Measurements from ENCODE around the gene MTF2.
A peak's percentile ranks its signal among the peaks of the same experiment; 100 is the strongest.
"Not testable (repeated sequence)": the region's sequence is repeated elsewhere in the genome, so short reads cannot be mapped to it uniquely, and the experiment has no call there.

MTF2 gene

GRCh38 chr1:93155335-93155734 is 76.3 kb downstream of the MTF2 start:
- Mint-ChIP-seq H3K9me3 (no peaks in the 10 kb centered on the region), H3K27me3 (no peaks in the 10 kb centered on the region), H3K4me1 (peaks cover 6% of the 10 kb centered on the region), H3K4me3 (no peak overlapping the region), H3K36me3 (ENCODE audit: insufficient read depth) (peaks cover 58% of the 10 kb centered on the region), H3K27ac (ENCODE audit: low read depth) (no peak overlapping the region)
- DNase-seq (ENCODE audit: low spot score in 2 of 2) (no peak), ATAC-seq (replicated peaks; ENCODE audit: extremely low read depth, poor library complexity, severe bottlenecking) (no peak)

DNA sequence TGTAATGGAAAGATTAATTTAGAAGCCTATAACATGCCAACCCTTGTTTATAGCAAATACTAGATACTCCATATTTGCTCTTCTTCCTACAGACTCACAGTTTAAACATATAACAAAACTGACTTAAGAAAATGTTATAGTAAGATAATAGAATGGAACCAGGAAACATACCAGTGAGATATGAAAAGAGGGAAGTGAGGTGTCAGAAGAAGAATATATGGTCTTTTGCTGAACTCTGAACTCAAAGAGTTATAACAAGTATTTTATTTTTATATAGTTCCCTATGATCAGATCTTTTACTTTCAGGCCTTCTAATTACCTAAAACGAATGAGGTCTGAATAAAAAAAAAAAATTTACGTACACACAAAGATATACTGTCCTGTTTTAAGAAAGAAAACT is 80.3 kb downstream of the MTF2 start:
- H3K27me3 Mint-ChIP-seq: no peaks in the 10 kb centered on the region
- no peak for ATAC-seq (replicated peaks; ENCODE audit: extremely low read depth, poor library complexity, severe bottlenecking)

DNA sequence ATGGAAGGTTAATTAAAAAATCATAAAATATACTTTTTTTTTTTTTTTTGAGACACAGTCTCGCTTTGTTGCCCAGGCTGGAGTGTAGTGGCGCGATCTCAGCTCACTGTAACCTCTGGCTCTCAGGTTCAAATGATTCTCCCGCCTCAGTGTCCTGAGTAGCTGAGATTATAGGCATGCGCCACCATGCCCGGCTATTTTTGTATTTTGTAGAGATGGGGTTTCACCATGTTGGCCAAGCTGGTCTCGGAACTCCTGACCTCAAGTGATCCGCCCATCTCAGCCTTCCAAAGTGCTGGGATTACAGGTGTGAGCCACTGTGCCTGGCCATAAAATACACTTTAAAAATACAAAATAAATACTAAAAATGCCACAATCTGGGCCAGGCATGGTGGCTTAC is 84.2 kb downstream of the MTF2 start:
- not testable (repeated sequence) for H3K27me3 Mint-ChIP-seq; H3K4me3 Mint-ChIP-seq; H3K9me3 Mint-ChIP-seq; DNase-seq (ENCODE audit: low spot score in 2 of 2); ATAC-seq (replicated peaks; ENCODE audit: extremely low read depth, poor library complexity, severe bottlenecking)
- Mint-ChIP-seq H3K27ac (ENCODE audit: low read depth) (peak overlapping the region; percentile 23), H3K36me3 (ENCODE audit: insufficient read depth) (peaks cover 23% of the 10 kb centered on the region), H3K4me1 (peaks cover 58% of the 10 kb centered on the region)

More for the DNA sequence above, 80.3 kb downstream of the MTF2 start:
- no peak overlapping the region for H3K27ac Mint-ChIP-seq (ENCODE audit: low read depth)
- H3K36me3 Mint-ChIP-seq (ENCODE audit: insufficient read depth): peaks cover 51% of the 10 kb centered on the region
- peaks cover 26% of the 10 kb centered on the region for H3K4me1 Mint-ChIP-seq
- H3K4me3 Mint-ChIP-seq: no peak overlapping the region
- DNase-seq (ENCODE audit: low spot score in 2 of 2): no peak
- no peaks in the 10 kb centered on the region for H3K9me3 Mint-ChIP-seq

- Mint-ChIP-seq H3K27me3 (no peaks in the 10 kb centered on the region), H3K4me1 (peaks cover 71% of the 10 kb centered on the region), H3K4me3 (no peak overlapping the region), H3K27ac (ENCODE audit: low read depth) (peak overlapping the region; percentile 75), H3K36me3 (ENCODE audit: insufficient read depth) (peaks cover 15% of the 10 kb centered on the region), H3K9me3 (no peaks in the 10 kb centered on the region)
- no peak for DNase-seq (ENCODE audit: low spot score in 2 of 2)
- no peak for ATAC-seq (replicated peaks; ENCODE audit: extremely low read depth, poor library complexity, severe bottlenecking)
These were observed 85.7 kb downstream of the MTF2 start for GRCh38 chr1:93164816-93165215.

DNA sequence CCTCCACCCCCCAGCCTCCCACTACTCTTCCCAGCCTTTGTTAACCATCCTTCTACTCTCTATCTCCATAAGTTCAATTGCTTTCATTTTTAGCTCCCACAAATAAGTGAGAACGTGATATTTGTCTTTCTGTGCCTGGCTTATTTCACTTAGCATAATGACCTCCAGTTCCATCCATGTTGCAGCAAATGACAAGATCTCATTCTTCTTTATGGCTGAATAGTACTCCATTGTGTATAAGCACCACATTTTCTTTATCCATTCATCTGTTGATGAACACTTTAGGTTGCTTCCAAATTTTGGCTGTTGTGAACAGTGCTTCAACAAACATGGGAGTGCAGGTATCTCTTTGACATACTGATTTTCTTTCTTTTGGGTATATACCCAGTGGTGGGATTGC is 86.8 kb downstream of the MTF2 start:
- ATAC-seq (replicated peaks; ENCODE audit: extremely low read depth, poor library complexity, severe bottlenecking); DNase-seq (ENCODE audit: low spot score in 2 of 2); H3K27me3 Mint-ChIP-seq; H3K4me3 Mint-ChIP-seq; H3K9me3 Mint-ChIP-seq: not testable (repeated sequence)
- H3K27ac Mint-ChIP-seq (ENCODE audit: low read depth): peak overlapping the region; percentile 17
- peaks cover 73% of the 10 kb centered on the region for H3K4me1 Mint-ChIP-seq
- H3K36me3 Mint-ChIP-seq (ENCODE audit: insufficient read depth): peaks cover 13% of the 10 kb centered on the region

GRCh38 chr1:93167006-93167405 is 87.9 kb downstream of the MTF2 start:
- Mint-ChIP-seq H3K27me3 (no peaks in the 10 kb centered on the region), H3K4me3 (no peak overlapping the region), H3K36me3 (ENCODE audit: insufficient read depth) (peaks cover 13% of the 10 kb centered on the region), H3K27ac (ENCODE audit: low read depth) (no peak overlapping the region), H3K4me1 (peaks cover 73% of the 10 kb centered on the region), H3K9me3 (no peaks in the 10 kb centered on the region)
- no peak for ATAC-seq (replicated peaks; ENCODE audit: extremely low read depth, poor library complexity, severe bottlenecking)
- DNase-seq (ENCODE audit: low spot score in 2 of 2): no peak

DNA sequence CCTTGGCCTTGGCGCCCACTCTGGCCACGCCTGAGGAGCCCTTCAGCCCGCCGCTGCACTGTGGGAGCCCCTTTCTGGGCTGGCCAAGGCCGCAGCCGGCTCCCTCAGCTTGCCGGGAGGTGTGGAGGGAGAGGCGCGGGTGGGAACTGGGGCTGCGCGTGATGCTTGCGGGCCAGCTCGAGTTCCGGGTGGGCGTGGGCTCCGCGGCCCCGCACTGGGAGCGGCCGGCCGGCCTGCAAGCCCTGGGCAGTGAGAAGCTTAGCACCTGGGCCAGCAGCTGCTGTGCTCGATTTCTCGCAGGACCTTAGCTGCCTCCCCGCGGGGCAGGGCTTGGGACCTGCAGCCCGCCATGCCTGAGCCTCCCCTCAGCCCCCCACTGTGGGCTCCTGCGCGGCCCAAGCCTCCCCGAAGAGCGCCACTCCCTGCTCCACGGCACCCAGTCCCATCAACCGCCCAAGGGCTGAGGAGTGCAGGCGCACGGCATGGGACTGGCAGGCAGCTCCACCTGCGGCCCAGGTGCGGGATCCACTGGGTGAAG is 91.1 kb downstream of the MTF2 start:
- DNase-seq (ENCODE audit: low spot score in 2 of 2); H3K27me3 Mint-ChIP-seq; ATAC-seq (replicated peaks; ENCODE audit: extremely low read depth, poor library complexity, severe bottlenecking); H3K9me3 Mint-ChIP-seq; H3K27ac Mint-ChIP-seq (ENCODE audit: low read depth): not testable (repeated sequence)
- Mint-ChIP-seq H3K4me1 (peaks cover 76% of the 10 kb centered on the region), H3K36me3 (ENCODE audit: insufficient read depth) (peaks cover 18% of the 10 kb centered on the region), H3K4me3 (peak overlapping the region; percentile 80)

GRCh38 chr1:93171549-93172034 is 92.5 kb downstream of the MTF2 start:
- DNase-seq (ENCODE audit: low spot score in 2 of 2): no peak
- Mint-ChIP-seq H3K4me1 (peaks cover 75% of the 10 kb centered on the region), H3K27me3 (no peaks in the 10 kb centered on the region), H3K4me3 (peak overlapping the region; percentile 80), H3K36me3 (ENCODE audit: insufficient read depth) (peaks cover 18% of the 10 kb centered on the region), H3K9me3 (no peaks in the 10 kb centered on the region), H3K27ac (ENCODE audit: low read depth) (peak overlapping the region; percentile 64)
- ATAC-seq (replicated peaks; ENCODE audit: extremely low read depth, poor library complexity, severe bottlenecking): no peak

DNA sequence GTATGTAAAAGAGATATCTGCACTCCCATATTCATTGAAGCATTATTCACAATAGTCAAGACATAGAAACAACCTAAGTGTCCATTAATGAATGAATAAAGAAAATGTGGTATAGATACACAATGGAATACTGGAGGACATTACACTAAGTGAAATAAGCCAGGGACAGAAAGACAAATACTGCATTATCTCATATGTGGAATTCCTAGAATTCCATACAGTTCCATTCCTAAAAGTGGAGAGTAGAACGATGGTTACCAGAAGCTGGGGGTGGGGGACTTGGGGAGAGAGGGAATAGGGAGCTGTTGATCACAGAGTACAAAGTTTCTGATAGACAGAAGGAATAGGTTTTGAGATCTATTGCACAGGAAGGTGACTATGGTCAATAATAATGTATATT is 93.7 kb downstream of the MTF2 start:
- Mint-ChIP-seq H3K4me1 (peaks cover 69% of the 10 kb centered on the region), H3K36me3 (ENCODE audit: insufficient read depth) (peaks cover 16% of the 10 kb centered on the region), H3K4me3 (peak overlapping the region; percentile 80), H3K27me3 (no peaks in the 10 kb centered on the region), H3K27ac (ENCODE audit: low read depth) (no peak overlapping the region), H3K9me3 (no peaks in the 10 kb centered on the region)
- ATAC-seq (replicated peaks; ENCODE audit: extremely low read depth, poor library complexity, severe bottlenecking) (no peak), DNase-seq (ENCODE audit: low spot score in 2 of 2) (no peak)

- DNase-seq (ENCODE audit: low spot score in 2 of 2); ATAC-seq (replicated peaks; ENCODE audit: extremely low read depth, poor library complexity, severe bottlenecking); H3K27me3 Mint-ChIP-seq; H3K27ac Mint-ChIP-seq (ENCODE audit: low read depth); H3K9me3 Mint-ChIP-seq: not testable (repeated sequence)
- Mint-ChIP-seq H3K4me3 (peak overlapping the region; percentile 37), H3K36me3 (ENCODE audit: insufficient read depth) (peaks cover 14% of the 10 kb centered on the region), H3K4me1 (peaks cover 68% of the 10 kb centered on the region)
These were observed 95.6 kb downstream of the MTF2 start for GRCh38 chr1:93174638-93175037.

DNA sequence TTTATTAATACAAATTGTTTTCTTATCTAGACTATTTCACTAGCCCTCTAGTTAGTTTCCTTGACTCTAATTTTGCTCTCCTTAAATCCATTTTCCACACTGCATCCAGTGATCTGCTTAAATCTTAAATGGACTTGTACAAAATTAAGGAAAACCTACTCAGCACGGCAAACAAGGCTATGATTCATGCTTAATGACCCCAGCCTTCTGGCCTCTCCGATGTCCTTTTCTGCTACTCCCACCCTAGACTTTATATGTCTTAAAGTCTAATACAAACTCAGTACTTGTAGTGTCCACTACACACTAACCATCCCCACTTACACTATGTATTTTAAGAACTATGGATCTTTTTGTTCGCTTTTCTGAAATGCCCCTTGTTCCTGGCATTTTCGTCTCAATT is 98.9 kb downstream of the MTF2 start:
- Mint-ChIP-seq H3K4me1 (peaks cover 61% of the 10 kb centered on the region), H3K4me3 (peak overlapping the region; percentile 89), H3K36me3 (ENCODE audit: insufficient read depth) (peaks cover 19% of the 10 kb centered on the region), H3K9me3 (no peaks in the 10 kb centered on the region), H3K27ac (ENCODE audit: low read depth) (peak overlapping the region; percentile 96), H3K27me3 (no peaks in the 10 kb centered on the region)
- DNase-seq (ENCODE audit: low spot score in 2 of 2) (no peak), ATAC-seq (replicated peaks; ENCODE audit: extremely low read depth, poor library complexity, severe bottlenecking) (no peak)

- Mint-ChIP-seq H3K9me3 (no peaks in the 10 kb centered on the region), H3K27ac (ENCODE audit: low read depth) (peak overlapping the region; percentile 96), H3K36me3 (ENCODE audit: insufficient read depth) (peaks cover 19% of the 10 kb centered on the region), H3K4me3 (peak overlapping the region; percentile 89), H3K4me1 (peaks cover 57% of the 10 kb centered on the region), H3K27me3 (no peaks in the 10 kb centered on the region)
- ATAC-seq (replicated peaks; ENCODE audit: extremely low read depth, poor library complexity, severe bottlenecking) (no peak), DNase-seq (ENCODE audit: low spot score in 2 of 2) (no peak)
These were observed 99.3 kb downstream of the MTF2 start for GRCh38 chr1:93178418-93178817.

GRCh38 chr1:93179886-93180722 is 101.0 kb downstream of the MTF2 start, which contains the start of gene TMED5:
TSS of gene TMED5 (minus strand) at chr1:93180413. CDS start at chr1:93180242, 171 bp downstream.
- ATAC-seq (replicated peaks; ENCODE audit: extremely low read depth, poor library complexity, severe bottlenecking) (peak; percentile 80), DNase-seq (ENCODE audit: low spot score in 2 of 2) (peak; percentile 89 to 95)
- H3K36me3 Mint-ChIP-seq (ENCODE audit: insufficient read depth): peaks cover 14% of the 10 kb centered on the region
- peak within 1 kb of the TSS; percentile 89 for H3K4me3 Mint-ChIP-seq
- H3K27me3 Mint-ChIP-seq: no peaks in the 10 kb centered on the region
- H3K4me1 Mint-ChIP-seq: peaks cover 52% of the 10 kb centered on the region
- H3K27ac Mint-ChIP-seq (ENCODE audit: low read depth): peak within 1 kb of the TSS; percentile 96
- H3K9me3 Mint-ChIP-seq: no peaks in the 10 kb centered on the region
